ENCODE measurements around the gene LRTM2.

- TF ChIP-seq EZH2 (IDR thresholded peaks at IDR 0.05) (no peak), POLR2AphosphoS5 (IDR thresholded peaks at IDR 0.05; ENCODE audit: borderline replicate concordance, low read depth, low read length) (no peak)
Measured at GRCh38 chr12:1840981-1841425, 20.6 kb downstream of the LRTM2 start.
